ENCODE data around the gene SPINK4.

Gene SPINK4

GRCh38 chr9:33198165-33198564 is 41.8 kb upstream of the SPINK4 start:
- Histone ChIP-seq H3K4me3 (ENCODE audit: low read depth in 1 of 2, low read length in 1 of 2) (no peak overlapping the region), H3K4me1 (ENCODE audit: control insufficient read depth in 1 of 2, insufficient read depth in 1 of 2, low read depth in 1 of 2, low read length in 1 of 2) (no peaks in the 10 kb centered on the region), H3K27ac (no peak overlapping the region), H3K27me3 (peaks cover 7% of the 10 kb centered on the region), H3K36me3 (no peaks in the 10 kb centered on the region), H3K9me3 (no peaks in the 10 kb centered on the region)
- TF ChIP-seq CTCF (IDR thresholded peaks at IDR 0.05) = no peak

GRCh38 chr9:33202018-33202417 is 37.9 kb upstream of the SPINK4 start:
- no peak for TF ChIP-seq CTCF (IDR thresholded peaks at IDR 0.05)
- H3K27ac ChIP-seq = no peak overlapping the region

GRCh38 chr9:33202552-33203201 is 37.3 kb upstream of the SPINK4 start:
- Histone ChIP-seq H3K27me3 (peaks cover 13% of the 10 kb centered on the region), H3K36me3 (no peaks in the 10 kb centered on the region), H3K27ac (no peak overlapping the region), H3K9me3 (no peaks in the 10 kb centered on the region), H3K4me3 (ENCODE audit: low read depth in 1 of 2, low read length in 1 of 2) (no peak overlapping the region), H3K4me1 (ENCODE audit: control insufficient read depth in 1 of 2, insufficient read depth in 1 of 2, low read depth in 1 of 2, low read length in 1 of 2) (no peaks in the 10 kb centered on the region)
- no peak for TF ChIP-seq CTCF (IDR thresholded peaks at IDR 0.05)

More at GRCh38 chr9:33202018-33202417, 37.9 kb upstream of the SPINK4 start:
- no peak overlapping the region for H3K4me3 ChIP-seq (ENCODE audit: low read depth in 1 of 2, low read length in 1 of 2)
- H3K4me1 ChIP-seq (ENCODE audit: control insufficient read depth in 1 of 2, insufficient read depth in 1 of 2, low read depth in 1 of 2, low read length in 1 of 2) = no peaks in the 10 kb centered on the region
- no peaks in the 10 kb centered on the region for H3K36me3 ChIP-seq
- peaks cover 13% of the 10 kb centered on the region for H3K27me3 ChIP-seq
- no peaks in the 10 kb centered on the region for H3K9me3 ChIP-seq

- Histone ChIP-seq H3K27me3 (no peaks in the 10 kb centered on the region), H3K4me1 (ENCODE audit: control insufficient read depth in 1 of 2, insufficient read depth in 1 of 2, low read depth in 1 of 2, low read length in 1 of 2) (no peaks in the 10 kb centered on the region), H3K36me3 (no peaks in the 10 kb centered on the region), H3K27ac (no peak overlapping the region), H3K4me3 (ENCODE audit: low read depth in 1 of 2, low read length in 1 of 2) (no peak overlapping the region), H3K9me3 (no peaks in the 10 kb centered on the region)
- TF ChIP-seq CTCF (IDR thresholded peaks at IDR 0.05) = no peak
These were observed 30.6 kb upstream of the SPINK4 start for GRCh38 chr9:33209394-33209793.

- TF ChIP-seq CTCF (IDR thresholded peaks at IDR 0.05) = no peak
- Histone ChIP-seq H3K4me1 (ENCODE audit: control insufficient read depth in 1 of 2, insufficient read depth in 1 of 2, low read depth in 1 of 2, low read length in 1 of 2) (no peaks in the 10 kb centered on the region), H3K9me3 (no peaks in the 10 kb centered on the region), H3K27me3 (no peaks in the 10 kb centered on the region), H3K4me3 (ENCODE audit: low read depth in 1 of 2, low read length in 1 of 2) (no peak overlapping the region), H3K27ac (no peak overlapping the region), H3K36me3 (no peaks in the 10 kb centered on the region)
These were observed 29.8 kb upstream of the SPINK4 start for GRCh38 chr9:33210006-33210715.
